NCI-H460 (cell line): ENCODE measurements around the gene ERBB4. TPM values are rescaled to one million over a fixed set of nuclear protein-coding genes. Genes with fewer than 3 reads are reported as not detected.
"Not testable (repeated sequence)": the region's sequence is repeated elsewhere in the genome, so short reads cannot be mapped to it uniquely, and the experiment has no call there.

Experiments used
- DNase-seq: peaks from one replicate; pipeline ENCODE4 v3.0.0-alpha.2; 2016; ENCODE audit warnings: low read depth; ENCODE audit errors: extremely low read depth
- total RNA-seq: library from RNA; depleted of rRNA; stranded (reverse); fragments of >200 nt; shearing (Covaris generic); gene quantifications from 2 replicates; pipeline ENCODE4 v1.2.3, GENCODE V29; 2014

Gene ERBB4
- total RNA-seq, 1 experiment from 2014 or later, result 0.32 TPM

DNA sequence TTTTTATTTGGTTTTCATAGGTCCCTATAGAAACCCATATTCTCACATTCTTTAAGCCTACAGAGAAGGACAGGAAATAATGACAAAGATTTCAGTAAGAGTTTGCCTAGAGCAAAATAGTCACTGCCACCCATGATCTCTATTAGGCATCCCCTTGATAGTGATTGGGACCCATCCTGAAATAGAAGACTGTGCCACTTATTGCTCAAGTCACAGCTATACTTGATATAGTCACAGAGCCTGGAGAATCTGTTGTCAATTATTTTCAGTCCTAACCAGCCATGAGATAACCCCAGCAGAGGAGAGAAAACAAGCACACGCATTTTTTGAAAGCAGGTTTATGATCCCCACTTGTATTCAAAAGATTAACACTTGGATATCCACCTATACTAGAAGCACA lies 8.2 kb downstream of the ERBB4 start:
- DNase-seq, result no peak

DNA sequence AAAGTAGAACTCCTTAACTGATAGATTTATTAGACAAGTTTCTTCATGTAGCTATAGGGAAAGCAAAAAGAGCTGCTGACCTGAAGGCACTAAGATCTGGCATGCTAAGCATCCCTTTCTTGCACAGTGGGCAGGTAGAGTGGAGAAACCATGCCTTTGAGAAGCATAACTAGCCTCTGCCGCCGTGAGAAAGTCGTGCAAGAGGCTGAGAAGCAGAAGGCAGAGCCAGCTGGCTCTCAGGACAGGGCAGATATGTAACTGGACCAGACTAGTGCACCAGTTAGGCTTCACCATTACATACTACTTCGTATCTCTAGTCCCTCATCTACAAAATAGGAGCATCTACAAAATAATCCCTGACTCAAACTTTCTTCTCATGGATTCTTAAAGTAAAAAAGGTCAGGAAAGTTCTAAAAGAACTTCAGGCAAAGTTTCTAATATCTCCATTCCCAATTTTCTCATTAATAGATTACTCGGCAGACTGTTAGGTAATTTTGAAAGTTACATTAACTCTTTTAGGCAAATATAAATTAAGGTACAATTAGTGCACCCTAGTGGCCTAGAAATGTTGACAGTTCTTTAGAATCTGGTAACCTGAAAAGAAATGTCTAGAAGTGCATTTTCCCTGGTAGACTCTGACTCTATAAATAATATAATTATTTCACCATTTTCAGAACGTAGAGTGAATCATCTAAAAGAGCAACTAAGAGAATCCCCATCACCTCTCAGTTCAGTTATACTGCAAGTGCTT lies 10.3 kb downstream of the ERBB4 start:
- no peak for DNase-seq

DNA sequence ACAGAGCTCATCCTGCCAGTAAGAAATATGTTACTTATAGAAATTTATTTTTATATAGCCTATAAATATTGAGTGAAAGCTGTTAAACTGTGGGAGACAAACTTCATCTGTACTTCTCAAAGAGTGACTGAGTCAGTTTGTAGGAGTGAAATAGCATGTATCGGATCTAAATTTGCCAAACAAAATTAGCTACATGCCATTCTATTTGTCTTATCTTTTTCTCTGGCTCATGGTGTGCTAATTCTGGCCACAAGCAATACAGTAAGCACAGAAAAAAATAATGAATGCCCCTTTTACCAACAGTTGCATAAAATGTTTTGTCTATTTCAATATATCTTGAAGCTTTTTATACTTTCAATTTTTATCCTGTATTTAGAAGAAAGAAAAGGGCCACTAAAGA lies 12.5 kb downstream of the ERBB4 start:
- no peak for DNase-seq

DNA sequence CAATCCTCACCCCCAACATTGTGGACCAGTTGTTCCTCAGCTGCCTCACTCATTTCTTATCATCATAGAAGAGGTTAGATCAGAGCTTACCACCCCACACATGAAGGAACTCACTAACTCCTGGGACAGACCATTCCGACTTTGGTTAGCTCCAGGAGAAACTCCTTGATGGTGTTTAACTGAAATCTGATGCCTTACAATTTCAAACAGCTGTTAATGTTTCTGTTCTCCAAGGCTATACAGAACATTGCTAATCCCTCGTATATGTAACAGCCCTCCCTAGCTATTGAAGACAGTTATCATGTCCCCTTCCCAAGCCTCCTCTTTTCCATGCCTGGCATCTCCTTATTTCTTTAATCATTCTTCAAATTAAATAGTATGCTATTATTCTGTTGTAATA lies 14.8 kb downstream of the ERBB4 start:
- no peak for DNase-seq

DNA sequence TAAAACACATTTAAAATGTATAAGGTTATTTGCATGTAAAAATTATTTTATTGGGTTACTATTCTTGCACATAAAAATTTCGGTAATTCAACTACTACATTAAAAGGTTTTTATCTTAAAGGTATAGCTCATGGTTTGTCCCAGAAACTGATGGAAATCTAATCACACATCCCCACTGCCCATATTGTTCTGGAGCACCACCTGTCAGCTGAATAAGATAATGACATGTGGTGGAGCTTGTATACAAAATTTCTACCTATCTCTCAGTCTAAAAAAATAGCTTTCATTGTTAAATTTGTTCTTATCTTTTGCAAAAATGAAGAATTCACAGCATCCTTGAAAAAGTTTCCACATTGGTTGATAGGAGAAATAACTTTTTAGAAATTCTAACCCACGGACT lies 18.3 kb downstream of the ERBB4 start:
- no peak for DNase-seq

DNA sequence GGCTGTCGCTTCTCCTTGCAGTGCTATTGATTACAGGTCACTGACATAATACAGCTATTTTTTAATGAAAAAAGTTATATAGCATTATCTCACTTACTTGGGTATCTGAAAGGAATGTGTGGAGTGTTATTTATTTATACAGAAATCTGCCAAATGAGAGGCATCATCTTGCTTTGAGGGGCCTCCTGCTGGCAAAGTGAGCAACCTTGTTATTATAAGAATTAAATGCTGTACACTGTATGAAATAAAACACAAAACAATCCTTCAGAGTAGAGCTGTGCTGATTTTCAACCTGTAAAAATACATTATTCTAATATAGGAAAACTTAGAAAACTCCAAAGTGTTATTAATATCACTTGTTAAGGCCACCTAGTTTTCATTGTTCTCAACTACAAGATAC lies 20.9 kb downstream of the ERBB4 start:
- no peak for DNase-seq

DNA sequence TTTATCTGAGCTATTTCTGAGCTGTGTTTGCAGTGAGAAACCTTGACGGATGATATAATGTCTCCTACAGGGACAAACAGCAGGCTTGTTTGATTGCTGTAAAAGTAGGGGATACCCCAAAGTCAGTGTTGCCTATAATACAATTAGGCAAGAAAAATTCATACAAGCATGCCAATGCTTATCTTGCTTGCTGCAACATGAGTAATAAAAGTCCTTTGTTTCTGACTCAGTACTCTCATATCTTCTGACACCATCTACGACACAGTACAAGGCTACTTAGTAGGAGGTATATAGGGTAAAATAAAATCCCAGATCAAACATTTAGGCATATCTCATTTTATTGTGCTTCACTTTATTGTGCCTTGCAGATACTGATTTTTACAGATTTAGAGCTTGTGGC lies 33.0 kb downstream of the ERBB4 start:
- no peak for DNase-seq

DNA sequence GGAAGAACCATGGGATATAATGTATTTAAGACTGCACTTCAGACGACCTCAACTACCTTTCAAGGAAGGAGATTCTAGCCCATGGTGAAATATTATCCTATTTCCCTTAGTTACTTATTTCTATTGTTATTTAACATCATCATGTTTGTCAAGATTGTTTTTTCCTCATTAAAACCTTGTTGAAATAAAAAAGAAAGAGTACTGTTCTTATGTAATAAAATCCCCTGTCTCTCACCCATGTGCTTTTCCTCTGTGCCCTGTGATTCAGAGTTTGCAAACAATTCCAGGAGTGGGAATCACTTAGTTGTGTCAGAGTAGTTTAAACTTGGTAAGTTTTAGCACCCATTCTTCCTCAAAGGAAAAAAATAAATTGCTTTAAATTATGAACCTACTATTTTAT lies 43.6 kb downstream of the ERBB4 start:
- DNase-seq, result no peak

DNA sequence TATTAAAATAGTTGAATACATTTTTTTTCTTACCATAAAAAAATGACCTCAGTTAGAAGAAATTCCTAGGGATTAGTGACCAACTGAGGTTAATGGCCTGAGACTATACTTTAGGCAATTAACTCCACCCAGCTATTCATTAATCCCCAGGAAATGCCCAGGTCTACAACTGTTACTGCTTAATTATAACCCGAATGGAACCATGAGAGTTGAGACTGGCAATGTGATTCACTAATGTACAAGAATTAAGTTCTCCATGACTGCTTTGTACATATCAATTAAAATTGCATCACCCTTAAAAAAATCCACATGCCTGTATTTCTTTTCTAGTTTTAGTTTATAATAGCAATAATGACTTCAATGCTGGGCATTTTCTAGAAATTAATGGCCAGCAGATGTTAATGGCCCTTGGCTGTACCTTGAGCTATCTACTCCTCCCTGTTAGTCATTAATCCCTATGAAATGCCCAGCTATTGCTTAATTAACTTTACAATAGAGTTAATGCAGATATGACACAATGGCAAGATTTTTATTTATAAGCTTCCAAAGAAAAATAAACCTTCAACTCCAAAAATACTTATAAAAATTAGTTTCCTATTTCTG lies 44.1 kb downstream of the ERBB4 start:
- no peak for DNase-seq

DNA sequence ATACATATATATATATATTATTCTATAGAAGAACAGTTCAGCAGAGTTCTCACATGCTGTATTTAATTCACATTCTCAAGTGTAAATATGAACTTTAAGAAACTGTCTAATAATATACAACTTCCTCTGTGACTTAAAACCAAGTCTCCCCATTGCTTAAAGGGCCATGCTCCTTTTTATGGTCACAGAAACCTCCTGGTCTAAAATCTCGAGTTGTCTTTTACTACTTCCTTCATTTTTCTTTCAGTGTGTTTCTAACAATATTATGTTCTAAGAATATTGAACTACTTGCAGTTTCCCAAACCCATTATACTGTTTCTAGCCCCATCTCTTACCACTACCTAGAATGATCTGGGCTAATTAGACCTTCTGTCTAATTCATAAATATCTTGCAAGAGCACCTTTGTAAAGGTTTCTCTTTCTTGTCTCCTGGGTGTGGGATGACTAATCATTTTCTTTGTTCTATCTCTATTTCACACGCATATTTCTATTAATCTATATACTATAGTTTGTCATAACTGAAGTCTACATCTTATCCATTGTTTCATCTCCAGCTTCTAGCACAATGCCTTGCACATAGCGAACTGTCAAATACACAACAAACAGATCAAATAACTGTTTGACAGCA lies 48.8 kb downstream of the ERBB4 start:
- no peak for DNase-seq

DNA sequence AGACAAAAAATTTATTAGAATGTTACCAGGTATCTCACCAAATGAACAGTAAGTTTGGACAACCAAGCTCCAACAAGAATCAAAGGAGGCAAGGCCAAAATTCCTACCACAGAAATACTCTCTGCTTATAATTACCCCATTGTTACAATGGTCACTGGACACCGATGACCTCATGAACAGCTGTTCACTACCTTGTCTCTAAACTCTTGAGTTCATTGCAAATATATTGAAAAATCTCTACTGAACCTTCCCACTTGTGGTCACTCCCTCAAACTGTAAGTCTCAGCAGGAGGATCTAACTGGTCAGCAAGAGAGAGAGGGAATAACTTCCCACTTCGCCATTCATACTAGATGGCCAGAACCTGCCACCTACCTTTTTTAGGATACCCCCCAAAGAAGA lies 50.0 kb downstream of the ERBB4 start:
- no peak for DNase-seq

DNA sequence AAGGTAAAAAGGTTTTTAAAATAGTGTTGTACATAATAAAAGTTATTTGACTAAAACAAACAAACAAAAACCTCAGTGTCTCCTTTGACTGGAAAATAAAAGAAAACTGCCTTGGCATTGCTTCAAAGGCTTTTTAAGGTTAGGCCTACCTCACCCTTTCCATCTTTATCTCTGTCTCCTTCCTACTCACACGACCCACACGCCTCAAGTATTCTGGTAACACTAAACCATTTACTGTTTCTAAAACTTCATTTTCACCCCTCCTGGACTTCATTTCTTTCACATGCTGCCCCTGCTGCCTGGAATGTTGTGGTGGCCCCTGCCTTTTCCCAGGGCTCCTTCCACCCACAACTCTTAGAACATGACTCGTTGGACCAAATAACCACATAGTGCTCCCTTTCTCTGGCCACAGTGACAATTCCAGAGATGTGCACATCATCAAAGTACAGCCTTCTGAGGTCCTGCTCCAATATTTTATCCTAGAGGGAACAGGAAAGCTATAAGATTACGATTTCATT lies 54.0 kb downstream of the ERBB4 start:
- DNase-seq, result no peak

DNA sequence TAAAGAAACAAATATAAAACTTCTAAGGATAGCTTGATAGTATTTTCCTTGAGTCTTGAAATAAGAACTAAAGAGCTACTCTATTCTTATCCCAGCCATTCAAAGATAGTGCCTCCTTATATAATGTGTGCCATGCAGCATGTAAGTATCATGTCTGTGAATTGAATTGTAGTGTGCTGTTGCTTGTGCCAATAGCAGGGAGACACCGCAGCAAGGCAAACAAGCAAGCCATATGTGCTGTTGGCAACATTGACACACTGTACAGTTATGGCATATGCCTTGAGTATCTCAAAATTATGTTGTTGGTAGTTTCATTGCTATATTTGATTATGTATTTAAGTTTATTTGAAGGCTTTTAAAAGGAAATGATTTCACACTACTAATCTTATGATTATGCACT lies 58.2 kb downstream of the ERBB4 start:
- DNase-seq, result no peak

DNA sequence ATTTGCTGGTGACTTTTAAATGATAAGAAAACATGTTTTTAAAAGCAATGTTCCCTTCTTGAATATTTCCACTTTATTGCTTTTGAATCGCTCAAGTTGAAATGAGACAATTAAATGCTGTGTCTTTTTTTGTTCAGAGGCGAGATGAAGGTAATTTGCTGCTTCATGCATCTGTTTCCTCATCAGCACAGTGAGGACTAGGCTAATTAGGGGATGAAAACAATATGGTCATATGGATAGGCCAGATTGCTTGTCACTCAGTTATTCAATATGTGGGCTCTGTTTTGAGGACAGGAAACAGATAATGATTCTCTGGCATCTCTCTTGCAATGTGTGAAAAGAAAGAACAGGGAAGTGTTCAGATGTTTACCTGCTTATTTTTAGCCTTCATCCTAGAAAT lies 61.0 kb downstream of the ERBB4 start:
- no peak for DNase-seq

DNA sequence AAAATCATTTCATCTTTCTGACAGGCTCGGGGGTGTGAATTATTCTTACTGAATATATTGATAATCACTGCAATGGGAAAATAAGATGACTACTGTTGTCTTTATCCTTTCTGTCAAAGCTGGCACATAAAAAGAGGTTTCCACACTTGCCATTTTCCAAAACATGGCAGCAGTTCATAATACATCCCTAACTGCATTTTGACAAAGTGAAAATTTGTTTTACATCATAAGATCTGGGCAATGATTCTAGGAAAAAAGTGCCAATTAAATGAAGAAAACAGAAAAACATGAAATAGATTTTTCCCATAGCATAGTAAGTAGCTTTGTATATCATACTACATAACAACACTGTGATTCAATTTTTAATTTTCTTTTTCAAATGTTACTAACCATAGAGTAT lies 65.4 kb downstream of the ERBB4 start:
- DNase-seq, result no peak

DNA sequence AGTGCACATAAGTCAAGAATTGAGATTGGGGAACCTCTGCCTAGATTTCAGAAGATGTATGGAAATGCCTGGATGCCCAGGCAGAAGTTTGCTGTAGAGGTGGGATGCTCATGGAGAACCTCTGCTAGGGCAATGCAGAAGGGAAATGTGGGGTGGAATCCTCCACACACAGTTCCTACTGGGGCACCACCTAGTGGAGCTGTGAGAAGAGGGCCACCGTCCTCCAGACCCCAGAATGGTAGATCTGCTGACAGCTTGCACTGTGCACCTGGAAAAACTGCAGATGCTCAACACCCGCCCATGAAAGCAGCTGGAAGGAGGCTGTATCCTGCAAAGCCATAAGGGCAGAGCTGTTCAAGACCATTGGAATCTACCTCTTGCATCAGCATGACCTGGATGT lies 71.1 kb downstream of the ERBB4 start:
- not testable (repeated sequence) for DNase-seq

DNA sequence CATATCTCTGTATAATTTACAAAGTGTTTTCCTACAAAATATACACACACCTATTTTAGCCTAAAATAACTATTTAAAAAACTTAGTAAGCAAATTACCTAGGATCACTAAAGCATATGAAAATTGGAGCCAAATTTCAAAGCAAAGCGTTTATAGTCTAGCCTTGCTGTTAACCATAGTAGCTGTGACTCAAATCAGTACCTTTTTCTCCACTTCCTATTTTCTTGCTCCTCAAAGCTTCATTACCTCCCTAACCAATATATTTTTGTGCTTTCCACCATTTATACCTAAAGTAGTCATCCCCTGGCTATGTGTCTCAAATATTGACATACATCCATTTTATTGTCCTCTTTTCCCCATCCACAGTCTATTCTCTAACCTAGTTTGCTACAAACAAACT lies 73.1 kb downstream of the ERBB4 start:
- no peak for DNase-seq

DNA sequence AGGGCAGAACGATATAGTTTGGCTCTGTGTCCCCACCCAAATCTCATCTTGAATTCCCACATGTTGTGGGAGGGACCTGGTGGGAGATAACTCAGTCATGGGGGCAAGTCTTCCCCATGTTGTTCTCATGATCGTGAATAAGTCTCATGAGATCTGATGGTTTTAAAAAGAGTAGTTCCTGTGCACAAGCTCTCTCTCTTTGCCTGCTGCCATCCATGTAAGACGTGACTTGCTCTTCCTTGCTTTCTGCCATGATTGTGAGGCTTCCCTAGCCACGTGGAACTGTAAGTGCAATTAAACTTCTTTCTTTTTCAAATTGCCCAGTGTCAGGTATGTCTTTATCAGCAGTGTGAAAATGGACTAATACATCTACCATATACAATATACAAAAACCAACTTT lies 76.9 kb downstream of the ERBB4 start:
- not testable (repeated sequence) for DNase-seq

DNA sequence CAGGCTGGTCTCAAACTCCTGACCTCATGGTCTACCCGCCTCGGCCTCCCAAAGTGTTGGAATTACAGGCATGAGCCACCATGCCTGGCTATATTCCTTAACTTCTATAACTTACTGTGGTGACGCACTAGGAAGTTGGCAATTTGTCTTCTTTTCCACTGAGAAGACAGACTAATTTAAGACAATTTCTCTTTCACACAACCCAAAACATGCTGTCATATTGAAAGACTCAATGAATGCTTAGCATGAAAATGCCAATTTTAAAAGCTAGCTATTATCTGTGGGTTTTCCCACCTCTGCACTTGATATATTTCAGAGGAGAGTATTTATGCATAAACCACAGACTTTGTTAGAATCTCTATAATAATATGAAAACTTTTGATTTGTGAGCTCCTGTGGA lies 84.5 kb downstream of the ERBB4 start:
- no peak for DNase-seq

DNA sequence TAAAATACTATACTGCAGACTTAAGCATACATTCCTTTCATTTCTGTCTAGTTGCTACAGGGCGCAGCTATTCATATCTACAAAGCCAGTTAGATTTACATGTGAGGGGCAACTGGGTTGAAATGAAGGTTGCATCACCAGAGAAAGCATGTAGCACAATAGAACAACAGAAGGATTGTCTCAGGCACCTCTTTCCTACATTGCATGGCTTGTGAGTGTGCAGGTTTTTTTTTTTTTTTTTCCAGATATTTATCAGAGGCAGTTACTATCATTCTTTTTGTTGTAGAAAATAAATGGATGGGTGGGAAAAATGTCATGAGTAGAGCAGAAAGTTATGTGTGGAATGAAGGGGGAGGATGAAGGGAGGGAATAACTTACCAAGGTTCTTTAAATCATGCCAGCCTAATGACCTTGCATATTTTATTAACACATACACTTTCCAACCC lies 86.8 kb downstream of the ERBB4 start:
- peak; percentile 30 for DNase-seq

DNA sequence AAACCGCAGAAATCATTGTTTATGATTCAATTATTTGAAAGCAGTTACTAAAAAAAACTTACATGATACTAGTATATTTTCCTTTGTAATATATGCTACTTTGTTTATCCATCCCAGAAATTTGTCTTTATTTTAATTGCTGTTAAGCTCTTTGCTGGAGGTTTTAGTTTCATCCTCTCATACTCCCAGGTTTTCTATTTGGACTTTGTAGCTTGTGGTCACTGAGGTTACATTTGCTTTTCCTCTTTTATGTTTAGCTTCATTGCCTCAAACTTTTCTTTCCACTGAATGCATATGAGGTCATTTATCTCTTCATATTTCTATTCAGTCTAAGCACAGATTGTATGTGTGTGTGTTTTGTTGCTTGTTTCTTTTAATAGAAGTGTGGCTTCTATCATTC lies 89.9 kb downstream of the ERBB4 start:
- no peak for DNase-seq

DNA sequence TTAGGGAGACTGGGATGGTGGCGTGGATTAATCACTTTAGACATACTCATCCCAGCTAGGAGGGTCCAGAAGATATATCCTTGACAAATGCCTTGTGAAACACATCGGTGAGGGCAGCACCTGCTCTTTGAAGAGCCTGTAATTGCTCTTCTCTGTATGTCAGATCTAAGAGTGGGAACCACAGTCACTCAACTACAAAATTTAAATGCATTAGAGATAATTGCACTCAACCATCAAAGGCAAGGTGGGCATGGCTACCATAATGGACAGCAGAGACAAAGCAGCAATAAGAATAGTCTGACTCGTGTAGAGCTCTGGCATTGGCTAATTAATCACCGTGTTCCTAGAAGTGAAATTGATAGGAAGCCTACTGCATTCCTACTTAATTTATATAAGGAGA lies 96.8 kb downstream of the ERBB4 start:
- DNase-seq, result no peak
